ENCODE data around the gene DEAF1.
A peak's percentile ranks its signal among the peaks of the same experiment; 100 is the strongest.

The DEAF1 gene

DNA sequence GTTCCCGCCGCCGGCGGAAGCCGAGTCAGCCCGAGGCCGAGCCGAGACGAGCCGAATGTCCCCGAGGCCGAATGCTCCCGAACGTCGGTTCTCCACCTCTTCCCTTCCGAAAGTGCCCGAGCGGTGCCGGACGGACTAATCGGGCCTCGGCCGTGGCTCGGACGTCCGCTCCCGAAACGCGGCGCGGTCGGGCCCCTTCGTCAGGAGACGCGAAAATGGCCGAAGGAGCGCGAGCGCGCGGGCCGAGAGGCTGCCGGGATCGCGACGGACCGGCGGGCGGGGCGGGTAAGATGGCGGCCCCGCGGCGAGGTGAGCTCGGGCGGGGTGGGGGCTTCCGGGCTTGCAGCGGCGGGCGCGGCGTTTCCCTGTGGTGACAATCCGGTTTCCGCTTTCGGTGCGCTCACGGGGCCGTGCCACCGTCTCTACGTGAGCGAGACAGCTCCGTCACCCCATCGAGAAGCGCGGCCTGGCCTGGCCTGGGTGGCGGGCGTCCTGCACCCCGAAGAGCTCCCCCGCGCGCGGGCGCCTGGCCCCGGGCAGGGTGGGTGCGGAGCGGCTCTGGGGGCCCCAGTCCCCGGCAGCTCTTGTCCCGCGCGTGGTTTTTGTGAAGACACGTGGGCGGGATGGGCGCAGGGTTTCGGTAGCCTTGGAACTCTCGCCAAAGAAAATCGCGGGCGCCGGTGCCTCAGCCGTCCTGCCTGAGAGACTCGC, 671 bp upstream of the DEAF1 start, which contains the start of gene TMEM80:
Gene TMEM80 (plus strand): TSS at position 279 of the 711 bp plus-strand sequence. CDS start 12 bp downstream, at position 291.
- H3K4me3 ChIP-seq (ENCODE audit: low read depth, low read length) = peak within 1 kb of the TSS; percentile 85
- no peaks in the 10 kb centered on the region for H3K79me2 ChIP-seq
- no peaks in the 10 kb centered on the region for H3K9me3 ChIP-seq (ENCODE audit: control insufficient read depth, low read length)
- H3K4me1 ChIP-seq = no peaks in the 10 kb centered on the region
- no peaks in the 10 kb centered on the region for H3K36me3 ChIP-seq (ENCODE audit: control insufficient read depth, insufficient read depth, low read length)
- H3K4me2 ChIP-seq (ENCODE audit: low read length) = peak within 1 kb of the TSS; percentile 84
- H2AFZ ChIP-seq = peak within 1 kb of the TSS; percentile 90
- H3K9ac ChIP-seq = peak within 1 kb of the TSS; percentile 83
- H3K27ac ChIP-seq = peak within 1 kb of the TSS; percentile 98
- TF ChIP-seq, protein P1, sequence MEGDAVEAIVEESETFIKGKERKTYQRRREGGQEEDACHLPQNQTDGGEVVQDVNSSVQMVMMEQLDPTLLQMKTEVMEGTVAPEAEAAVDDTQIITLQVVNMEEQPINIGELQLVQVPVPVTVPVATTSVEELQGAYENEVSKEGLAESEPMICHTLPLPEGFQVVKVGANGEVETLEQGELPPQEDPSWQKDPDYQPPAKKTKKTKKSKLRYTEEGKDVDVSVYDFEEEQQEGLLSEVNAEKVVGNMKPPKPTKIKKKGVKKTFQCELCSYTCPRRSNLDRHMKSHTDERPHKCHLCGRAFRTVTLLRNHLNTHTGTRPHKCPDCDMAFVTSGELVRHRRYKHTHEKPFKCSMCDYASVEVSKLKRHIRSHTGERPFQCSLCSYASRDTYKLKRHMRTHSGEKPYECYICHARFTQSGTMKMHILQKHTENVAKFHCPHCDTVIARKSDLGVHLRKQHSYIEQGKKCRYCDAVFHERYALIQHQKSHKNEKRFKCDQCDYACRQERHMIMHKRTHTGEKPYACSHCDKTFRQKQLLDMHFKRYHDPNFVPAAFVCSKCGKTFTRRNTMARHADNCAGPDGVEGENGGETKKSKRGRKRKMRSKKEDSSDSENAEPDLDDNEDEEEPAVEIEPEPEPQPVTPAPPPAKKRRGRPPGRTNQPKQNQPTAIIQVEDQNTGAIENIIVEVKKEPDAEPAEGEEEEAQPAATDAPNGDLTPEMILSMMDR (IDR thresholded peaks at IDR 0.05) = no peak
- no peaks in the 10 kb centered on the region for H3K27me3 ChIP-seq (ENCODE audit: control insufficient read depth, insufficient read depth, low read length)

DNA sequence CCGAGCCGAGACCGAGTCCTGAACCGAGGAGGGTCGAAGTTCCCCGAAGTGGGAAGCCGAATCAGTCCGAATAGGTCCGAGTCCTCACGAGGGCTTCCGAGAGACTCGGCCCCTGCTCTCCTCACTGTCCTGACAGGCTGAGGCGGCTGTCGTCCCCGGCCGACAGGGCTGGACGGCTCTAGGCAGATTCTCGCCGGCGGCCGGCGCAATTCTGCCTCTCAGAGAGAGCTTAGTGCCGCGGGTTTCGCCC, 191 bp upstream of the DEAF1 start:
- TF ChIP-seq, protein P1 (IDR thresholded peaks at IDR 0.05) = no peak
- no peaks in the 10 kb centered on the region for H3K4me1 ChIP-seq
- peak overlapping the region; percentile 98 for H3K27ac ChIP-seq
- H3K9me3 ChIP-seq (ENCODE audit: control insufficient read depth, low read length) = no peaks in the 10 kb centered on the region
- no peaks in the 10 kb centered on the region for H3K27me3 ChIP-seq (ENCODE audit: control insufficient read depth, insufficient read depth, low read length)
- H3K4me2 ChIP-seq (ENCODE audit: low read length) = peak overlapping the region; percentile 84
- peak overlapping the region; percentile 85 for H3K4me3 ChIP-seq (ENCODE audit: low read depth, low read length)
- H3K9ac ChIP-seq = peak overlapping the region; percentile 83
- H2AFZ ChIP-seq = peak overlapping the region; percentile 89
- H3K36me3 ChIP-seq (ENCODE audit: control insufficient read depth, insufficient read depth, low read length) = no peaks in the 10 kb centered on the region
- no peaks in the 10 kb centered on the region for H3K79me2 ChIP-seq

DNA sequence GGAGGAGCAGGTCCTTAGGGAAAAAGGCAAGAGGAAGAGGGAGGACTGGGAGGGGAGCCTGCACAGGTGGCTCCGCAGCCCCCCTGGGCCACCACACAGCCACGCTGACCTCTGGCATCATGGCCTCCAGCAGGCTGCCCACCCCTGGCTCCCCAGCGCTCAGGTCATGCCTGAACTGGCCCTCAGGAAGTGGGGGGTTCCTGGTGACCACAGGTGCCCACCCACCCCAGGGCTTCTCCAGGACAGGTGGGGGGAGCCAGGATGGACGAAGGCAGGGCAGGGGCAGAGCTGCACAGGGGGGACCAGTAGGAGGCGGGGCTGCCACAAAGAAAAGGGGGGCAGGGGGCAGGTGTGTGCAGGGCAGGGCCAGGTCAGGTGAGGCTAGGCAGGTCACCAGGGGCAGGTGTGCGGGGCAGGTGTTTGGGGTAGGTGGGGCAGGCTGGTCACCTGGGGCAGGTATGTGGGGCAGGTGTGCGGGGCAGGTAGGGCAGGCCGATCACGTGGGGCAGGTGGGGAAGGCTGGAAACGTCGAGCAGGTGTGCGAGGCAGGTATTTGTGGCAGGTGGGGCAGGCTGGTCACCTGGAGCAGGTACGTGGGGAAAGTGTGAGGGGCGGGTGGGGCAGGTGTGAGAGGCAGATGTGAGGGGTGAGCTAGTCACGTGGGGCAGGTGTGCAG, 997 bp downstream of the DEAF1 start:
- H3K9ac ChIP-seq = no peak overlapping the region
- H3K79me2 ChIP-seq = no peaks in the 10 kb centered on the region
- no peak overlapping the region for H3K27ac ChIP-seq
- no peaks in the 10 kb centered on the region for H3K9me3 ChIP-seq (ENCODE audit: control insufficient read depth, low read length)
- no peaks in the 10 kb centered on the region for H3K36me3 ChIP-seq (ENCODE audit: control insufficient read depth, insufficient read depth, low read length)
- H3K4me3 ChIP-seq (ENCODE audit: low read depth, low read length) = no peak overlapping the region
- peak overlapping the region; percentile 42 for H3K4me2 ChIP-seq (ENCODE audit: low read length)
- no peaks in the 10 kb centered on the region for H3K4me1 ChIP-seq
- H3K27me3 ChIP-seq (ENCODE audit: control insufficient read depth, insufficient read depth, low read length) = no peaks in the 10 kb centered on the region
- TF ChIP-seq, protein P1 (IDR thresholded peaks at IDR 0.05) = no peak
- H2AFZ ChIP-seq = no peak overlapping the region

DNA sequence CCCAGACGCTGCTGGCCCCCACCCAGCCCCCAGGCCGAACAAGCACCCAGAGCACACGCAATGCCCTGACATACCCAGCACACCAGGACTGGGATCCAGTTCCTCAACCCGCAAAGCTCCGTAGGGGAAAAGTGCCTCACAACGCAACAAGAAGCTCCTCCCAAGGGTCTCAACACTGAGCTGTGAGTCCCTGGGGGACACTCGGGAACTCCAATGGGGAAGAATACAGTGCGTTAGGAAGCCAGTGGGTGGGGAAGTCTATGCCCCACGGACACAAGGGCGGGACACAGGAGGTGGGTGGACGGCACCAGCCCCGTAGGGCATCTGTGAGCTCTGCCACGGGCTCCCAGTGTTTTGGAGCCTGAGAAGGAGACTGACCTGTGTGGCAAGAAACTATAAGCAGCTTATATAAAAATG, 1.6 kb downstream of the DEAF1 start:
- Histone ChIP-seq H3K4me2 (ENCODE audit: low read length) (peak overlapping the region; percentile 42), H3K4me1 (no peaks in the 10 kb centered on the region), H3K9ac (no peak overlapping the region), H3K9me3 (ENCODE audit: control insufficient read depth, low read length) (no peaks in the 10 kb centered on the region), H3K4me3 (ENCODE audit: low read depth, low read length) (no peak overlapping the region), H3K27me3 (ENCODE audit: control insufficient read depth, insufficient read depth, low read length) (no peaks in the 10 kb centered on the region), H3K27ac (no peak overlapping the region), H2AFZ (no peak overlapping the region), H3K79me2 (no peaks in the 10 kb centered on the region), H3K36me3 (ENCODE audit: control insufficient read depth, insufficient read depth, low read length) (no peaks in the 10 kb centered on the region)
- TF ChIP-seq, protein P1 (IDR thresholded peaks at IDR 0.05) = no peak

Measured in parathyroid adenoma (tissue), 2 donors.